SW 1271 (cell line): ENCODE data around the gene PIH1D1.
"Not testable (repeated sequence)": the region's sequence is repeated elsewhere in the genome, so short reads cannot be mapped to it uniquely, and the experiment has no call there.

Experiments
- DNase-seq, 2 experiments: peaks; one replicate each; lab custom pipeline; 2025; lab: John Stamatoyannopoulos, UW

PIH1D1 gene

GRCh38 chr19:49481020-49481683, 29.5 kb upstream of the PIH1D1 start:
- no peak for DNase-seq

DNA sequence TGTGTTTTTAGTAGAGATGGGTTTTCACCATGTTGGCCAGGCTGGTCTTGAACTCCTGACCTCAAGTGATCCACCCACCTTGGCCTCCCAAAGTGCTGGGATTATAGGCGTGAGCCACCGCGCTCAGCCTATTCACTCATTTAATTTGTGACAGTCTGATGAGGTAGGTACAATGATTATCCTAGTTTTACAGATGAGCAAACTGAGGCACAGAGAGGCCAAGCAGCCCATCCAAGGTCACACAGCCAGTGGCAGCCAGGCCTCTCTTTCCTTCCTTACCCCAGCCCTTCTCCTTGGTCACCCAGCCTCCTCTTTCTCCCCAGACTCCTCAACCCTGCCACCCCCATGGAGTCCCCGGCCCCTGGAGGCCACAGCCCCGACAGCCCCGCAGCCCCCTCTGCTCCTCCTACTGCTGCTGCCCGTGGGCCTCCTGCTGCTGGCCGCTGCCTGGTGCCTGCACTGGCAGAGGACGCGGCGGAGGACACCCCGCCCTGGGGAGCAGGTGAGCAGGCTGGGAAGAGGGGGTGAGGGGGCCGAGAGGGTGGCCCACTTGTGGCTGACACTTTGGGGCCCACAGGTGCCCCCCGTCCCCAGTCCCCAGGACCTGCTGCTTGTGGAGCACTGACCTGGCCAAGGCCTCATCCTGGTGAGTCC, 28.5 kb upstream of the PIH1D1 start:
- DNase-seq, result no peak

DNA sequence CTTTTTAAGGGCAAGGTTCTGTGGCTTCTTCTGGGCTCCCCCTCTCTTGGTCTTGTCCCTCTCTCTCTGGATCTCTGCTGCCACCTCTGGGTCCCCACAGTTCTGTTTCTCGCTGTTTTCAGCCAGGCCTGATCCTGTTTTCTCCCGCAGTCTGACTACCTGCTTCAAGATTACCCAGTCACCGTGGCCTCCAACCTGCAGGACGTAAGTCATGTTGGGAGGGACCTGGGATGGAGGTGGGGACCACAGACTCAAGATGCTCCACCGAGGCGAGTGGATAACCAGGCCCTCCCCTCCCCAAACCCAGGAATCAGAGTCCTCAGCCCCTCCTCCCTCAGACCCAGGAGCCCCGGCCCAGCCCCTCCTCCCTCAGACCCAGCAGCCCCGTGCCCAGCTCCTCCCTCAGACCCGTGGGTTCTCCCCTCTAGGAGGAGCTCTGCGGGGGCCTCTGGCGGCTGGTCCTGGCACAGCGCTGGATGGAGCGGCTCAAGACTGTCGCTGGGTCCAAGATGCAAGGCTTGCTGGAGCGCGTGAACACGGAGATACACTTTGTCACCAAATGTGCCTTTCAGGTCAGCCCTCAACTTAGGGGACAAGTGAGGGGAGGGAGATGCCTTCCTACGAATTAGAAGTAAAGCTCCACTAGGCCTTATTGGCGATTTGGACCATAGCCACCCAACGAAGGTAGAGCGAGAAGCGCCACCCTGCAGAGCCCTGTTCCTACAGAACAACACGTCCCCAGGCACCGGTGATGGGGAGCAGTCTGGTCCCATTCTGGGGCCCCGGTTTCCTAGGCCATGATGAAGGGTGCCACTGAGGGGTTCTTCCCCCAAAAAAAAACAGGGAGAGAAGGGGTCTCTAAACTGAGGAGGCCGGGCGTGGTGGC, 24.6 kb upstream of the PIH1D1 start:
- peak in 1 of 2 experiments; percentile 13 for DNase-seq

DNA sequence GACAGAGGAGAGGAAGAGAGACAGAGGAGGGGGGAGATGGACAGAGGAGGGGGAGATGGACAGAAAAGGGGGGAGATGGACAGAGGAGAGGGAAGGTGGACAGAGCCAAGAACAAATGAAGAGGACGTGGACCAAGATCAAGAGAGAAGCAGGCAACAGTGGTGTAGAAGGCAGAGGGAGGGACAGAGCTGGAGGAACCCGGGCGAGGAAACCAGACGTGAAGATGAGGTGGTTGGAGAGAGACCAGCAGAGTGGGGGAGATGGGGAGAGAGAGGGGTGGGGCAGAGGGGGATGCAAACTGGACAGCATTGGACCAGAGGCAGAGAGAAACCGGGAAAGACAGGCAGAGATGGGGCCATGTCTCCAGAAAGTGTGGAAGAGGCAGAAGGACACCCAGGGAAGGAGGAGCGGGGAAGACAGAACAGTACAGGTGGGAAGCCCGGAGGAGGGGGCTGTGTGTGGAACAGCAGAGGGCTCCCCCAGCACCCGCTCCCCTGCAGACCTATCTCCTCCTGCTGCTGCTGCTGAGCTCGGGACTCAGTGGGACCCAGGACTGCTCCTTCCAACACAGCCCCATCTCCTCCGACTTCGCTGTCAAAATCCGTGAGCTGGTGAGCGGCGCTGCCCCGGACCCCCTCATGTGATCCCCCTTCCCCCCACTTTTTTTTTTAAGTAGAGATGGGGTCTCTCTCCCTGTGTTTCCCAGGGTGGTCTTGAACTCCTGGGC, 23.7 kb upstream of the PIH1D1 start:
- DNase-seq, result no peak

GRCh38 chr19:49474542-49474924, 22.9 kb upstream of the PIH1D1 start:
- DNase-seq, result no peak

GRCh38 chr19:49473868-49474541, 22.4 kb upstream of the PIH1D1 start, which contains the start of gene FLT3LG:
Gene FLT3LG, plus strand, starts transcription at chr19:49474215. Its CDS starts 425 bp downstream, at chr19:49474640.
- DNase-seq, result peak in 1 of 2 experiments; percentile 61

DNA sequence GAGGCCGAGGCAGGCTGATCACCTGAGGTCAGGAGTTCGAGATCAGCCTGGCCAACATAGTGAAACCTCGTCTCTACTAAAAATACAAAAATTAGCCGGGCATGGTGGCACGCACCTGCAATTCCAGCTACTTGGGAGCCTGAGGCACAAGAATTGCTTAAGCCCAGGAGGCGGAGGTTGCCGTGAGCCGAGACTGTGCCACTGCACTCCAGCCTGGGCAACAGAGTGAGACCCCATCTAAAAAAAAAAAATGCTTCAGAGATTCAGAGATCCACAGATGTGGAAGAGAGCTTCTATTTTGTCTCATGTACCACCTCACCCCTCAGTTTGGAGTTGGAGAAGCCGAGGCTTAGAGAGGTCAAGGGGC, 21.9 kb upstream of the PIH1D1 start:
- DNase-seq, result not testable (repeated sequence)

DNA sequence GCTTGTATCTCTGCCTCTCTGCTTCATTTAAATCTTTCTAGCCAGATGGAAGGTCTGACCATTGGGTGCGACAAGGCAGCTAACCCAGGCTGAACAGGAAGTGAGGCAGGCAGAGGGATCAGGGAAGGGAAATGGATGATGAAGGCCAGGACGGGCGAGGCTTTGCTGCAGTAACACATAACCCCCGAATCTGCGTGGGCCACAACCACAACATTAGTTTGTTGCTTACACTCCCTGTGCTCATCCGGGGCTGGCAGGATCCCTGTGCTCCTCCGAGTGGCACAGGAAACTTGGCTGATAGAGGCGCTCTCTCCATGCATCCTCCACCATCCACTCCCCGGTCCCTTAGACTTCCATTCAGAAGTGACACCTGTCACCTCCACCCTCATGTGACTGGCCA, 21.3 kb upstream of the PIH1D1 start:
- DNase-seq, result no peak

GRCh38 chr19:49470615-49470978, 19.0 kb upstream of the PIH1D1 start:
- DNase-seq, result no peak

- no peak for DNase-seq
Measured at GRCh38 chr19:49469828-49470614, 18.4 kb upstream of the PIH1D1 start.

DNA sequence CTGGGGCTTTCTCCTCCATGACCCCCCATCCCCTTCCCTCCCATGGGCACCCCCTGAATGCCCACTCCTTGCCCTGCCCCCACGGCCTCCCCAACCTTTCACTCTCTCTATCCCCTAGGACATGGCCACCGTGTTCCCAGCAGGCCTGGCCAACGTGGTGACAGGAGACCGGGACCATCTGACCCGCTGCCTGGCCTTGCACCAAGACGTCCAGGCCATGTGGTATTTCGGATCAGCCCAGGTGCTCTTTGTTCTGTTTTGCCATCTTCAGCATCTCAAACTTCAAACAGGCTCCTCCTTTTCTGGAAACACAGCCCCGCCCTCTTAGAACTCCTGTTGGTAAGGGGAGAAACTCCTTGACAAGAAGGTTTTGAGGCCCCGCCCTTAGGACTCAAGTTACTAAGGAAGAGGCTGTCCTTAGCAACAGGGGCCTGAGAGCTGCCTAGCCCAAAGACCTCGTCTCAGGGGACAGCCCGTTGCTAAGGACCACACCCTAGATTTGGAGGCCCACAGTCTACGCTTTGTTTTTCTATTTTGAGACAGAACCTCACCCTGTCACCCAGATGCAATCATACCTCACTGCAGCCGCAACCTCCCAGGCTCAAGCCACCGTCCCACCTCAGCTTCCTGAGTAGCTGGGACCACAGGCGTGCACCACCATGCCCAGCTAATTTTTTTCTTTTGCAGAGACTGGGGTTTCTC, 17.3 kb upstream of the PIH1D1 start:
- peak in 1 of 2 experiments; percentile 43 for DNase-seq

DNA sequence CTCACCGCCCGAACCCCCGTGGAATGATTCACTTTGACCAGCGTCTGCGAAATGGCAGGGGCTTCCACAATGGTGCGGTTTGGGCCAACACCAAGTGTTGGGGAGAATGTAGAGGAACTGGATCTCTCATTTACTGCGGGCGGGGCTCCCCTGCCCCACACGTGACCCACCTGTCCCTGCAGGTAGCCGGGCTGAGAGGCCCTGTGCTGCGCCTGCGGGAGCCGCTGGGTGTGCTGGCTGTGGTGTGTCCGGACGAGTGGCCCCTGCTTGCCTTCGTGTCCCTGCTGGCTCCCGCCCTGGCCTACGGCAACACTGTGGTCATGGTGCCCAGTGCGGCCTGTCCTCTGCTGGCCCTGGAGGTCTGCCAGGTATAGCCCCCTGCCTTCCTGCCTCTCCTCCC, 16.6 kb upstream of the PIH1D1 start:
- DNase-seq, result no peak

GRCh38 chr19:49465371-49465770, 13.8 kb upstream of the PIH1D1 start:
- no peak for DNase-seq

DNA sequence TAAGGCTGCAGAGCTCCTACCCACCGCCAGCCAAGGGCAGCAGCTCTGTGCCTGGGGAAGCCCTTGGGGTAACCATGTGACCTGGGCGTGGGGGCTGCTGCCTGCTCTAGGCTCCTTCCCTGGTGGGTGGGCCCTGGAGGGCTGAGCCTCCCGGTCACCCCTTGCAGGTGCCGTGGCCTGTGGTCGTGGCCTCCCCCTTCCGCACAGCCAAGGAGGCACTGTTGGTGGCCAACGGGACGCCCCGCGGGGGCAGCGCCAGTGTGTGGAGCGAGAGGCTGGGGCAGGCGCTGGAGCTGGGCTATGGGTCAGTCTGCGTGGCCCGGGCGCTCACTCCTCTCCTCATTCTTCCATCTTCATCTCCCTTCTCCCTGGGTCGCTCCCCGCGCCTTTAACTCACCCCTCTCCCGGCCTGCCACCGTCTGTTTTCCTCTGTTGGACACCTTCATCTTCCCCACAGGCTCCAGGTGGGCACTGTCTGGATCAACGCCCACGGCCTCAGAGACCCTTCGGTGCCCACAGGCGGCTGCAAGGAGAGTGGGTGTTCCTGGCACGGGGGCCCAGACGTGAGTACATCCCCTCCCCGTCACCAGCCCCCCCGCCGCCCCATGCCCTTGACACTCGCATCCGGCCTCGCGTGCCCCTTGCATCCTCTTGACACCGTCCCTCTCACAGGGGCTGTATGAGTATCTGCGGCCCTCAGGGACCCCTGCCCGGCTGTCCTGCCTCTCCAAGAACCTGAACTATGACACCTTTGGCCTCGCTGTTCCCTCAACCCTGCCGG, 12.5 kb upstream of the PIH1D1 start:
- no peak for DNase-seq

DNA sequence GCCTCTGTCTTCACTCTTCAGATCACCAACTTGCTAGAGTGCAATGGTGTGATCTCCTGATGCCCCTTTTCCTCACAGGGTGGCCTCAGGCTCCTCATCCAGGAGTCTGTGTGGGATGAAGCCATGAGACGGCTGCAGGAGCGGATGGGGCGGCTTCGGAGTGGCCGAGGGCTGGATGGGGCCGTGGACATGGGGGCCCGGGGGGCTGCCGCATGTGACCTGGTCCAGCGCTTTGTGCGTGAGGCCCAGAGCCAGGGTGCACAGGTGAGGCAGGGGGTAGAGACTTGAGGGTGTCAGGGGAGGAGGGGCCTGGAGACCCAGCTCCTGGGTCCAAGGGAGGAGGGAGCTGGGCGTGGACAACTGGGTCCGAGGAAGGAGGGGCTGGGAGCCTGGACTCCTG, 10.9 kb upstream of the PIH1D1 start:
- no peak for DNase-seq

DNA sequence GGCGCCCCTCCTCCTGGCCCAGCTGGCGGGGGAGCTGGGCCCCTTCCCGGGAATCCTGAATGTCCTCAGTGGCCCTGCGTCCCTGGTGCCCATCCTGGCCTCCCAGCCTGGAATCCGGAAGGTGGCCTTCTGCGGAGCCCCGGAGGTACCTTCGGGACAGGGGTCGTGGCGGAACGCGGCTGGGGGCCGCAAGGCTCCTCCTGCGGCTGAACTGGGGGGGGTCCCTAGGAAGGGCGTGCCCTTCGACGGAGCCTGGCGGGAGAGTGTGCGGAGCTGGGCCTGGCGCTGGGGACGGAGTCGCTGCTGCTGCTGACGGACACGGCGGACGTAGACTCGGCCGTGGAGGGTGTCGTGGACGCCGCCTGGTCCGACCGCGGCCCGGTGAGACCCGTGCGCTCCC, 10.0 kb upstream of the PIH1D1 start:
- no peak for DNase-seq

GRCh38 chr19:49461130-49461529, 9.5 kb upstream of the PIH1D1 start:
- DNase-seq, result not testable (repeated sequence)

GRCh38 chr19:49459388-49459787, 7.8 kb upstream of the PIH1D1 start:
- no peak for DNase-seq

DNA sequence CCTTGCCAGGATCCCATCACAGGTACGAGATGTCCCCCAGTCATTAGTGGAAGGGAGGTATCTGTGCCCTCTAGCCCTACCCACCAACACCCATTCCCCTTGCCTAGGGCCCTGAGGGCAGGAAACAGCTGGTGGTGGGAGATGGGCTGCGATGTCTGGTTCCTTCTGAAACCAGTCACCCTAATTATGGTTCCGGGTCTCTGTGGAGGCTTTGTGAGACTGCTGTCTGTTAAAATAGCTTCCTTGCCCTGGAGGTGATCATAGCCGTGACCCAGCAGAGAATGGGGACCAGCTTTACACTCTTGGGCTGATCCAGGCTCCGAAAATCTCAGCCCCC, 6.9 kb upstream of the PIH1D1 start:
- no peak for DNase-seq

- no peak for DNase-seq
Measured at GRCh38 chr19:49456326-49456725, 4.7 kb upstream of the PIH1D1 start.
